Activated naive CD8-positive, alpha-beta T cell treated with anti-CD3 and anti-CD28 coated beads, Interleukin-2, amount 50 U/mL, for 24 hours (primary cell): ENCODE measurements around the gene A1BG.
"Not testable (repeated sequence)": the region's sequence is repeated elsewhere in the genome, so short reads cannot be mapped to it uniquely, and the experiment has no call there.

Experiments used
- ATAC-seq: fragments of 150-1000 bp; cut with Tn5 transposase; one replicate; pipeline ENCODE4 v1.10.0; 2021
- DNase-seq: peaks from one replicate; pipeline ENCODE4 v3.0.0; 2021
- H3K27ac Mint-ChIP-seq: one replicate; pipeline ENCODE4 v1.8.0; 2021; ENCODE audit warnings: mild to moderate bottlenecking, mixed read lengths
- H3K27me3 Mint-ChIP-seq: one replicate; pipeline ENCODE4 v1.8.0; 2021; ENCODE audit warnings: mixed read lengths
- H3K36me3 Mint-ChIP-seq: one replicate; pipeline ENCODE4 v1.8.0; 2021; ENCODE audit warnings: low read depth, mixed read lengths
- H3K4me1 Mint-ChIP-seq: one replicate; pipeline ENCODE4 v1.8.0; 2021; ENCODE audit warnings: mixed read lengths
- H3K4me3 Mint-ChIP-seq: one replicate; pipeline ENCODE4 v1.8.0; 2021; ENCODE audit warnings: mild to moderate bottlenecking, moderate library complexity, mixed read lengths
- H3K9me3 Mint-ChIP-seq: one replicate; pipeline ENCODE4 v1.8.0; 2021; ENCODE audit warnings: mixed read lengths

Gene A1BG

DNA sequence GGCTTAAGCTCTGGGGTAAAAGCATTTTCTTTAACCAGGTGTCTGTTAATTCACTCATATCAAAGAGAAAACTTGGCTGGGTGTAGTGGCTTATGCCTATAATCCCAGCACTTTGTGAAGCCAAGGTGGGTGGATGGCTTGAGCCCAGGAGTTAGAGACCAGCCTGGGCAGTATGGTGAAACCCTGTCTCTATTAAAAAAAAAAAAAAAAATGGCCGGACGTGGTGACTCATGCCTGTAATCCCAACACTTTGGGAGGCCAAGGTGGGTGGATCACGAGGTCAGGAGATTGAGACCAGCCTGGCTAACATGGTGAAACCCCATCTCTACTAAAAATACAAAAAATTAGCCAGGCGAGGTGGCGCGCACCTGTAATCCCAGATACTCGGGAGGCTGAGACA lies 23.4 kb upstream of the A1BG start:
- not testable (repeated sequence) for H3K4me3 Mint-ChIP-seq, H3K27me3 Mint-ChIP-seq, ATAC-seq, DNase-seq, H3K9me3 Mint-ChIP-seq, H3K36me3 Mint-ChIP-seq, H3K27ac Mint-ChIP-seq
- H3K4me1 Mint-ChIP-seq: peaks cover 19% of the 10 kb centered on the region

DNA sequence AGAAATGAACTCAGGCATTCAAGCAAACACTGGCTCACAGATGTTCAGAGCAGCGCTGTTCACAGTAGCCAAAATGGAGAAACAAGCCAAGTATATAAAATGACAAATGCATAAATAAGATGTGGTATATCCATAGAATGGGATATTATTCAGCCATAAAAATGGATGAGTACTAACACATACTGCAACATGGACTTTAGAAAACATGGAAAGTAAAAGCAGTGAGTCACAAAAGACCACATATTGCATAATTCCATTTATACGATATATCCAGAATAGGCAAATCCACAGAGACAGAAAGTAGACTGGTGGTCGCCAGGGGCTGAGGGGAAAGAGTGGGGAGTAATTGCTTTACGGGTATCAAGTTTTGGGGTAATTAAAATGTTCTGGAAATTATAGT lies 20.9 kb upstream of the A1BG start:
- no peak for DNase-seq
- Mint-ChIP-seq H3K27ac (no peak overlapping the region), H3K27me3 (no peaks in the 10 kb centered on the region), H3K36me3 (no peaks in the 10 kb centered on the region), H3K4me3 (no peak overlapping the region), H3K4me1 (peaks cover 4% of the 10 kb centered on the region), H3K9me3 (no peaks in the 10 kb centered on the region)
- no peak for ATAC-seq

DNA sequence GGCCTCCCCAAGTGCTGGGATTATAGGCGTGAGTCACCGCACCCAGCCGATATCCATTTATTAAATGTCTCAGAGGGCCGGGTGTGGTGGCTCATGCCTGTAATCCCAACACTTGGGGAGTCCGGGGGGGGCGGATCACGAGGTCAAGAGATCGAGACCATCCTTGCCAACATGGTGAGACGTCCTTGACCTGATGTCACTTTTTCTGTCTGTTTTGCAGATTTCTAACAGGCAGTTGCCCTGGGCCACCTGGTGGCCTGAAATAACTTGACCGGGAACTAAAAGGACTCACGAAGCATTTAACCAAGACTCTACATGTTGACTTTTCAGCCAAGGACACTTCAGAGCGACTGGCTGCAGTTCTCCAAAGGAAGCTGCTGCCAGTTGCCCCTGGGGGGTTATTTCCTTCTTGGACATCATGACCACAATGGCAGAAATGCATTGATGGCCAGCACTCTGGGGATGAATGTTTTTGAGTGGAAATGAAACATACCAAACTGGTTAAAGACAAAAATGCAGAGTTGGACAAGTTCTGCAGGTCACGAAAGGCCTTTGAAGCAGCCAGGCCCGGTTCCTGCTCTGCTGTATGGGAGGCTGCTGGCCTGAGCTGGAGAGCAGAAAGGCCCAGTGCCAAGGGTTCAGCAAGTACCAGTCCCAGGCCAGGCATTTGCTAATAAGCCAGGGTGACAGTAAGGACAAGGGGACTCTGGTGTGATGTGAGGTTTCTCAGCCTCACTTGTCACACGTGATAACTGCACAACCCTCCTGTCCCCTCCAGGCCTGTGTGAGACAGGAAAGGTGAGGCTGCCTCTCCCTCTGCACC lies 19.2 kb upstream of the A1BG start:
- H3K9me3 Mint-ChIP-seq: no peaks in the 10 kb centered on the region
- H3K27me3 Mint-ChIP-seq: no peaks in the 10 kb centered on the region
- no peak overlapping the region for H3K4me3 Mint-ChIP-seq
- ATAC-seq (no peak), DNase-seq (no peak)
- H3K27ac Mint-ChIP-seq: no peak overlapping the region
- no peaks in the 10 kb centered on the region for H3K36me3 Mint-ChIP-seq
- peaks cover 4% of the 10 kb centered on the region for H3K4me1 Mint-ChIP-seq

DNA sequence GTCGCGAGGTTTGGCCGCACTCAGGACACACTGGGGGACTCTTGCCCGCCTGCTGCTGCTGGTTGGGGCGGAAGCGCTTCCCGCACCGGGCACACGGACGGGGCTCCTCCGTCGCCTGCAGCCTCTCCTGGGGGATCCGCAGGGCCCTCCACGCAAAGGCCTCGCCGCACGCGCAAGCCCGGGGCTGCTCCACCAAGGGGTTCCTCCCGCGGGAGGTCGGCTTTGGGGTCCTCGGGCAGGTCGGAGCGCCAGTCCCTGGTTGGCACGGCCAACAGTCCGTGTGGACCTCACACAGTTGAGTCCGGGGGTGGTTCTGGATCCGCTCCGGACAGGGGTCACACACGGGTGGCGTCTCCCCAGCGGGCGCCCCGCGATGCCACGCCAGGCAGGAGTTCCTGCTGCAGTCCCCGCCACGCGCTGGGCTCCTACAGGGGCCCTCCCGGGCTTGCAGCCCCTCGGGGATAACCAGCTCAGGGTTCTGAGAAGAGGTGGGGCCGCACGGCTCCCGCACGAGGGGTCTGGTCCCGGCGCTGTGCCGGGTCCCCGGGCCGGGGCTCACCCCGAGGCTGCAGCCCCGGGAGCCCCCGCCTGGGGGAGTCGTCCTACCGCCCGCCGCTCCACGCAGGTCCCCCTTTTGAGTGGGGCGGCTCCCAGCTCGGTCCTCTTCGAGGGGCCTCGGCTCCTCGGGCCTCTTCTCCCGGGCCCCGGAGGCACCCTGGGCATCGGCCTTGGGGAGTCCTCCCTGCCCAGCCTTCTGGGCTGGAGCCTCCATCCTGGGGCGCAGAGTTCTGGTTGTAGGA lies 15.5 kb upstream of the A1BG start:
- ATAC-seq: no peak
- H3K27me3 Mint-ChIP-seq: no peaks in the 10 kb centered on the region
- H3K4me3 Mint-ChIP-seq: no peak overlapping the region
- H3K27ac Mint-ChIP-seq: no peak overlapping the region
- no peaks in the 10 kb centered on the region for H3K9me3 Mint-ChIP-seq
- DNase-seq: no peak
- H3K36me3 Mint-ChIP-seq: peaks cover 1% of the 10 kb centered on the region
- no peaks in the 10 kb centered on the region for H3K4me1 Mint-ChIP-seq

DNA sequence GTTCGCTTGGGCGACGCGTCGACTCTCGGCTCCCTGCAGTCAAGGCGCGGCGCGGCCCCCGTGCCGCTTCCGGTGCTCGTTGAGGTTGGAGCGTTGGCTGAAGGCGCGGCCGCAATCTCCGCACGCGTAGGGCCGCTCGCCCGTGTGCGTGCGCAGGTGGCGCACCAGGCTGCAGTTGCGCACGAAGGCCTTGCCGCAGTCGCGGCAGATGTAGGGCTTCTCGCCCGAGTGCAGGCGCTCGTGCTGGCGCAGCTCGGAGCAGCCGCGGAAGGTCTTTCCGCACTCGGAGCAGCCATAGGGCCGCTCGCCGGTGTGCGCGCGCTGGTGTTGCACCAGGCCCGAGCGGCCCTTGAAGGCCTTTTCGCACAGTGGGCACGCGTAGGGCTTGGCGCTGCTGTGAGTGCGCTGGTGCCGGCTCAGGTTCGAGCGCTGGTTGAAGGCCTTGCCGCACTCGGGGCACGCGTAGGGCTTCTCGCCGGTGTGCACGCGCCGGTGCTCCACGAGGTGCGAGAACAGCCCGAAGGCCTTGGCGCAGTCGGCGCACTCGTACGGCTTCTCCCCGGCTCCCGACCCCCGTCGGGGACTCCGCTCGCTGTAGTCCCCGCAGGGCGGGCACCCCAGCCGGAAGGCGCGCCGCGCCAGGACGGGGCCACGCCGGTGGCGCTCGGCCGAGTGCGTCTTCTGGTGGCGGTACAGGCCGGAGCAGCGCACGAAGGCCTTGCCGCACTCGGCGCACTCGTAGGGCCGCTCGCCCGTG lies 14.6 kb upstream of the A1BG start:
- DNase-seq: no peak
- ATAC-seq: no peak

DNA sequence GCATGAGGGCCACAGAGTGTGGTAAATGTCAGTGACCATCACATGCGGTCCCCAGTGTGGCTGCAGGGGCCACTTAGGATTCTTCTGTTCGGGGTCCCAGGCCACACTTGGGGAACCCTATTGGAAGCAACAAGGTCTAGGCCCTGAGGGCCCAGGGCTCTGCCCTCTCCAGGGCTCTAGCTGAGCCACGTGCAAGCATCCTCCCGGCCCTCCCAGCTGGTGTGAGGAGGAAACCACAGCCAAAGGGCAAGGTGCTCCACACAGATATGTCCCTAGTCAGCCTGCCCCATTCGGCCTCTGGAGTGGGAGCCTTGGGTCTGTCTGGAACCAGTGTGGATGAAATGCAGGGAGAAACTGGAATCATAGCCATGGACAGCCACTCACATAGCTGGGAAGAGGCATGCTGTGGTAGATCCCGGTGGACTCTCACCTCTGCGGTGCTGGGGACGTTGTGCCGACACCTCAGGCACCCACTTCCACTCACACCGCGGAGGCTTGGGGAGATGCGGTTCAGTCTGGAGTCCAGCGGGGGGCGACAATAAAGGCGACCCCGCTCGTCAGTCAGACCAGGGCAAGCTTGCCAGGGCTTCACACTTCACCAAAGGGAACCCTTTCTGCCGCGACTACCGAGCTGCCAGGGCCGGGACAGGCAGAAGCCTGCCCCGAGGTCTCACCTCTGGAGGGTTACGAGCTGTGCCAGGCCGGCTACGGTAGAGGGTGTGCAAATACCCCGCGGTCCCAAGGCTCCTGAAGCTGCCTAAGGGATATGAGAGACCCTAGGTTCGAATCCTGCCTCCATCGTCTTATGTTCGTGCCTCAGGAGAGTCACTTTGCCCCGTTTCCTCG lies 13.5 kb upstream of the A1BG start:
- H3K4me1 Mint-ChIP-seq: peaks cover 9% of the 10 kb centered on the region
- H3K27ac Mint-ChIP-seq: no peak overlapping the region
- no peak overlapping the region for H3K4me3 Mint-ChIP-seq
- DNase-seq: no peak
- ATAC-seq: no peak
- H3K36me3 Mint-ChIP-seq: peaks cover 3% of the 10 kb centered on the region
- no peaks in the 10 kb centered on the region for H3K9me3 Mint-ChIP-seq
- no peaks in the 10 kb centered on the region for H3K27me3 Mint-ChIP-seq

More for the DNA sequence above, 14.6 kb upstream of the A1BG start:
- Mint-ChIP-seq H3K4me1 (peaks cover 2% of the 10 kb centered on the region), H3K9me3 (no peaks in the 10 kb centered on the region), H3K4me3 (no peak overlapping the region), H3K36me3 (peaks cover 1% of the 10 kb centered on the region), H3K27ac (no peak overlapping the region), H3K27me3 (no peaks in the 10 kb centered on the region)

DNA sequence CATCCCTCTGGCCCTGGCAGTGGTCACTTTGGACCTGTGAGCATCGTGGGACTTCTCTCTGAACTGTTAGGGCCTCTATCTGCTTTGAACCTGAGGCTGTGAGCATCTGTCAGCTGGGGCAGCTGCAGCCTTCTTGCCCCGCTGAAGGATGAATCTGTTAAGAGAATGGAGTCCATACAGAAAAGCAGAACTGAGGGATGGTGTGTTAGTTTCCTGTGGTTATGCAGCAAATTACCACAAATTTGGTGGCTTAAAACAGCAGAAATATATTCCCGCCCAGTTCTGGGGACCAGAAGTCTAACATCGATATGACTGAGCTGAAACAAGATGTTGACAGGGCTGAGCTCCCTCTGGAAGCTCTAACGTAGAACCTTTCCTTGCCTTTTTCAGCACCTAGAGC lies 10.9 kb upstream of the A1BG start:
- Mint-ChIP-seq H3K27ac (no peak overlapping the region), H3K4me3 (peak overlapping the region; percentile 32), H3K36me3 (peaks cover 3% of the 10 kb centered on the region), H3K4me1 (peaks cover 18% of the 10 kb centered on the region), H3K27me3 (no peaks in the 10 kb centered on the region), H3K9me3 (no peaks in the 10 kb centered on the region)
- ATAC-seq: no peak
- DNase-seq: no peak

DNA sequence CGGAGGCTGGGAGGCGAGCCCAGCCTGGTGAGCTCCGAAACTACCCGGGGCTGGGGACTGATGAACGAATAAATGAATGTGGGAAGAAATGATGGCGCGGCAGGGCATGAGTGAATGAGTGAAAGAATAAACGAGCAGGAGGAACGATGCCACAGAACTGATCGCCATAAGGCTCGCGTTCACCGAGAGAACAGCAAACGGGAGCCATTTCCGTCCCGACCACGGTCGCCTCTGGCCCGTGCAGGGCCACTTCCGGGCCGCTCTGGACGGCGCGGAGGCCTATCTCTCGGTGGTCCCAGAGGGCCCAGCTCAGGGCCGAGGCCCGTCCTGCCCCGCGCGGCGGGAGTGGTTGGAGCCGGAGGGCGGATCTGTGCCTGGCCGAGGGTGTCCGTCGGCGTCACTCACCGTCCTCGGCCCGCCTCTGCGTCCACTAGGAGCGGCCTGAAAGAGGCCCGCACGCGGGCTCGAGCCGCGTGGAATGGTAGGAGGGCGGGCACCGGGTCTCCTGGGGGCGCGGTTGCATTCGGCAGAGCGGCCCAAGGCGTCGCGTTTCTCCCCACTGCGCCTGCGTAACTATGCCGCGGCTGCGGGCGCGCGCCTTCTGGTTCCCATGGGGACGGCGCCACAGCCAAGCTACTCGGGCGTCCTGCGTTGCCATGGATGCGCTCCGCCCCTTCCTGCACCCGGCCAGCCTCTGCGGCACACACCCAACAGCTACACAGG lies 9.1 kb upstream of the A1BG start, which contains the start of gene ZNF497:
ZNF497 (minus strand) TSS at position 480 of the 723 bp plus-strand sequence. CDS start 5,116 bp downstream, outside the sequence.
- H3K27me3 Mint-ChIP-seq: no peaks in the 10 kb centered on the region
- DNase-seq (peak; percentile 98), ATAC-seq (peak; percentile 94)
- no peaks in the 10 kb centered on the region for H3K9me3 Mint-ChIP-seq
- peaks cover 18% of the 10 kb centered on the region for H3K4me1 Mint-ChIP-seq
- peak within 1 kb of the TSS; percentile 97 for H3K4me3 Mint-ChIP-seq
- H3K27ac Mint-ChIP-seq: peak within 1 kb of the TSS; percentile 99
- H3K36me3 Mint-ChIP-seq: peaks cover 3% of the 10 kb centered on the region

DNA sequence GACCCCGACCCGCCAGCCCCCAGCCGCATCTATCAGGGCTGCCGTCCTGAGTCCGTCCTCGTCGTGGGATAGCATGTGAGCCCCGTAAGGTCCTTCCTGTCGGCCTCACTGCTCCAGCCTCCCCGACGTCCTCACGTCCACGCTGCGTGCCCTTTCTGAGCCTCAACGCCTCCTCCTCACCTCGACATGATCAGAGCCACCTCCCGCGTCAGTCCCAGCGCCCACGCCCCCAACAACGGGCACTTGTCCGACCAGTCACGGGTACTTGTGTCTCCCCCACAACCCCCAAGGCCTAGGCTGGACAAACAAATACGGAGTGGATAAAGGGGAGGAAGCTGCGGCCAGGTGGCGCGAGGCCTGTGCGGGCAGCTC lies 8.6 kb upstream of the A1BG start:
- peak overlapping the region; percentile 99 for H3K27ac Mint-ChIP-seq
- peak; percentile 41 for ATAC-seq

DNA sequence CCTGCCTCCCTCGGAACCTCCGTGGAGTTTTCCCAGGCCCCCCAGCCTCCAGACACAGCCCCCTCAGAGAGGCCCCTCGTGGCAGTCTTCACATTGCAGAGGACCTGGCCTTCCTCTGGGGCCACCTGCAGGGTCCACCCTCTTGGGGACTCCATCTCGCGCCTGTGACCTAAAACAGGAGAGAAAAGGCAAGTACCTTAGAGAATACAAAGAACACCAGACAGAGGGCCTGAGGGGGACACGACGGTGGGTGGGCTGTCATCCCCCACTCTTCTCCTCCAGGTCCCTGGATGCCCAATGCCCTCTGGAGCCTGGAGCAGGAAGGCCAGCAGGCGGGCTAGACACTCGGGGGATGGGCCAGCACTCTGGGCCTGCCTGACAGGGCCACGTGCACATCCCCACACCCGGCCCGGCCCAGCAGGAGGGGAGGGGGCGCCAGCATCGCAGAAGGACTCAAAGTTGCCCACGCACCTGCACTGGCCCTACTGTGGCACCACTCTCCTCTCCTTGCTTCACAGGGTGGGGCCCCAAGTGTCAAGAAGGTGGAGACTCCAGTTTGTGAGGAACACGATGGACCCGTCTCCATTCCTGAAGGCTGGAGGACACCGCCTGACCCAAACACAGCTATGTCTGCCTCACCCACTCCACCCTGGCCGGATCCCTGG lies 4.3 kb upstream of the A1BG start:
- no peak for DNase-seq
- Mint-ChIP-seq H3K9me3 (no peaks in the 10 kb centered on the region), H3K4me3 (no peak overlapping the region), H3K4me1 (peaks cover 23% of the 10 kb centered on the region), H3K36me3 (peaks cover 2% of the 10 kb centered on the region), H3K27me3 (no peaks in the 10 kb centered on the region), H3K27ac (no peak overlapping the region)
- ATAC-seq: no peak

More for the DNA sequence above, 8.6 kb upstream of the A1BG start:
- peak; percentile 73 for DNase-seq
- Mint-ChIP-seq H3K4me1 (peaks cover 20% of the 10 kb centered on the region), H3K27me3 (no peaks in the 10 kb centered on the region), H3K4me3 (peak overlapping the region; percentile 97), H3K9me3 (no peaks in the 10 kb centered on the region), H3K36me3 (peaks cover 2% of the 10 kb centered on the region)

DNA sequence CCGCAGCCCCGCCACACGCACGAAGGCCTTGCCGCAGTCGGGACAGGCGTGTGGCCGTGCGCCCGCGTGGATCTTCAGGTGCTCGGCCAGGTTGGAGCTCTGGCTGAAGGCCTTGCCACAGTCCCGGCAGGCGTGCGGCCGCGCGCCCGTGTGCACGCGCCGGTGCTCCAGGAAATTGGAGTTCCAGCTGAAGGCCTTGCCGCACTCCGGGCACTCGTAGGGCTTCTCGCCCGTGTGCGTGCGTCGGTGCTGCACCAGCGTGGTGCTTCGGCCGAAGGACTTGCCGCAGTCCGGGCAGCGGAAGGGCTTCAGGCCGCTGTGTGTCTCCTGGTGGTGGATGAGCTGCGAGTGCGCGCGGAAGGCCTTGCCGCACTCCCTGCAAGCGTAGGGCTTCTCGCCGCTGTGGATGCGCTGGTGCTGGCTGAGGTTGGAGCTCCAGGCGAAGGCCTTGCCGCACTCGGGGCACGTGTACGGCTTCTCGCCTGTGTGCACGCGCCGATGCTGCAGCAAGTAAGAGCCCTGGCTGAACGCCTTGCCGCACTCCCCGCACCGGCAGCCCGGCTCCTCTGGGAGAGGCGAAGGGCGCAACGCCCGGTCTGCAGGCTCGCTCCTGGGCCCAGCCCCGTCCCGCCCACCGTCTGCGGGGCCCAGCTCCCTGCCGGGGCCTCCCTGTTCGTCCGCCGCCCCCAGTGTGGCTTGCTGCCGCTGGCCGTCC lies 3.6 kb upstream of the A1BG start:
- no peak overlapping the region for H3K27ac Mint-ChIP-seq
- H3K4me1 Mint-ChIP-seq: peaks cover 20% of the 10 kb centered on the region
- no peak overlapping the region for H3K4me3 Mint-ChIP-seq
- no peak for ATAC-seq
- H3K9me3 Mint-ChIP-seq: no peaks in the 10 kb centered on the region
- no peak for DNase-seq
- no peaks in the 10 kb centered on the region for H3K27me3 Mint-ChIP-seq
- H3K36me3 Mint-ChIP-seq: peaks cover 4% of the 10 kb centered on the region

DNA sequence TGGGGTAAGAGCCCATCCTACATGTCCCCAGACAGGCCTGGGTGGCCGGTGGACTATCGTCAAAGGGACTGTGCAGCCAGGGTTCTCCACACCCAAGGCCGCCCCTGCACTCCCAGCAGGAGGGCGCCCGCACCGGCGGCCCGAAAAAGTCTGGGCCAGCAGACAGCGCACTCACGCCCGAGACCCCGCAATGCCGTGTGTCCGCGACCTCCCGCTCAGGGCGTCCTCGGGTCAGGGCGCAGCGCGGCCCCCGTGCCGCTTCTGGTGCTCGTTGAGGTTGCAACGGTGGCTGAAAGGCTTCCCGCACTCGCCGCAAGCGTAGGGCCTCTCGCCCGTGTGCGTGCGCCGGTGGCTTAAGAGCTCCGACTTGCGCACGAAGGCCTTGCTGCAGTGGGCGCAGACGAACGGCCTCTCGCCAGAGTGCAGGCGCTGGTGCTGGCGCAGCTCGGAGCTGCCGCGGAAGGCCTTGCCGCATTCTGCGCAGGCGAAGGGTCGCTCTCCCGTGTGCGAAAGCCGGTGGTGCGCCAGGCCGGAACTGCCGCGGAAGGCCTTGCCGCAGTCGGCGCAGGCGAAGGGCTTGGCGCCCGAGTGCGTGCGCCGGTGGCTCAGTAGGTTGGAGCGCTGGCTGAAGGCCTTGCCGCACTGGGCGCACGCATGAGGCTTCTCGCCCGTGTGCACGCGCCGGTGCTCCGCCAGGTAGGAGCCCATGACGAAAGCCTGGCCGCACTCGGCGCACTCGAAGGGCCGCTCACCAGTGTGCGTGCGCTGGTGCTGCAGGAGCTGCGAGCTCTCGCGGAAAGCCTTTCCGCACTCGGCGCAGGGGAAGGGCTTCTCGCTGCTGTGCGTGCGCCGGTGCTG lies 2.8 kb upstream of the A1BG start:
- H3K27ac Mint-ChIP-seq: no peak overlapping the region
- no peaks in the 10 kb centered on the region for H3K9me3 Mint-ChIP-seq
- ATAC-seq: peak; percentile 45
- peaks cover 12% of the 10 kb centered on the region for H3K4me1 Mint-ChIP-seq
- DNase-seq: peak; percentile 32
- no peaks in the 10 kb centered on the region for H3K27me3 Mint-ChIP-seq
- H3K36me3 Mint-ChIP-seq: peaks cover 4% of the 10 kb centered on the region
- no peak overlapping the region for H3K4me3 Mint-ChIP-seq
